SJCRH30 (cell line): Measurements from ENCODE around the gene KRT80. TPM values are rescaled to one million over a fixed set of nuclear protein-coding genes. Genes with fewer than 3 reads are reported as not detected.
A peak's percentile ranks its signal among the peaks of the same experiment; 100 is the strongest.

Experiments used
- DNase-seq, 2 experiments: peaks; one replicate each; pipeline ENCODE4 v3.0.0-alpha.2; 2015 to 2020
- H3K27ac ChIP-seq: fragments of 250-450 bp; sonication (Bioruptor Pico); 2 replicates; pipeline ENCODE4 v1.5.1; 2020; ENCODE audit warnings: mild to moderate bottlenecking, moderate library complexity
- H3K27me3 ChIP-seq: fragments of 250-450 bp; sonication (Bioruptor Pico); 2 replicates; pipeline ENCODE4 v1.5.1; 2020; ENCODE audit warnings: mild to moderate bottlenecking, moderate library complexity
- H3K36me3 ChIP-seq: fragments of 250-450 bp; sonication (Bioruptor Pico); 2 replicates; pipeline ENCODE4 v1.5.1; 2020; ENCODE audit warnings: mild to moderate bottlenecking, moderate library complexity
- H3K4me1 ChIP-seq: fragments of 250-450 bp; sonication (Bioruptor Pico); 2 replicates; pipeline ENCODE4 v1.5.1; 2020; ENCODE audit warnings: mild to moderate bottlenecking, moderate library complexity
- H3K4me3 ChIP-seq: fragments of 250-450 bp; sonication (Bioruptor Pico); 2 replicates; pipeline ENCODE4 v1.5.1; 2020; ENCODE audit warnings: mild to moderate bottlenecking, moderate library complexity
- H3K9me3 ChIP-seq: fragments of 250-450 bp; sonication (Bioruptor Pico); replicated peaks from 2 replicates; pipeline ENCODE4 v1.5.1; 2020; ENCODE audit warnings: mild to moderate bottlenecking, moderate library complexity
- total RNA-seq: library from RNA; depleted of rRNA; stranded (reverse); fragments of >200 nt; shearing (Covaris generic); gene quantifications from 2 replicates; pipeline ENCODE4 v1.2.3, GENCODE V29; 2014

Gene KRT80
- total RNA-seq, 1 experiment from 2014 or later = 45.7 TPM

DNA sequence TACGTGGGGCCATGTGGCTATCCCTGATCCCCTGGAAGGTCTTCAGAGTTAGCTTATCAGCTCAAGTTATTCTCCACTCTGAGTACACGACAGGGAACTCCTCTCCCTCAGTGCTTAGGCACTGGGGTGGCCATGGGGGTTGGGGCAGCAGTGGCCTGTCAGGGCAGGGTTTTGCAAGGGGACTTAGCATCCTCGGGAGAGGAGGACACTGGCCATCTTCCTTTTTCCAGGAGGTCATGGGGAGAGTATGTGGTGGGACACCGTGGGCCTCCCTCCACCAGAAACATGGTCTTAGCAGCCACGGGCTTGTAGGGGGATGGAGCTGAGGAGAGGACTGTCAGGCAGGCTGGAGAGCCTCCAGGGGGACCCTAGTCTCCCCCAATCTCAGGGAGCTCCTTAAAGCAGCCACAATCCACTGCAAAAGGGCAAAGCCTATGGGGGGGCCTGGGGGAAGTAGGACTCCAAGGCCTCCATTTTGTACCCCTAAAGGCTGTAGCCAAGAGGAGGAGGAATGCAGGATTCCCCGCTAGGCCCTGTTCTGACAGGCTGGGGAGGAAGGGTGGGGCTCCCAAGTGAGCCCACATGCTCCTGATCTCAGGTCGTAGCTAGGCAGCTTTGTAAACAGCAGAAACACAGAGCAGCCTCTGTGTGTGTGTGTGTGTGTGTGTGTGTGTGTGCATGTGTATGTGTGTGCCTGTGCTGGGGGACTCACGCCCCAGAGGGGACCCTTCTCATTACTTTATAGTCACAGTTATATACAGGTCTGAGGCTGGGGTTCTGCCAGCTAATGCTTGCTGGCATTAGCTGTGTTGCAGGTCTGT lies 36.6 kb downstream of the KRT80 start:
- no peaks in the 10 kb centered on the region for H3K4me1 ChIP-seq

DNA sequence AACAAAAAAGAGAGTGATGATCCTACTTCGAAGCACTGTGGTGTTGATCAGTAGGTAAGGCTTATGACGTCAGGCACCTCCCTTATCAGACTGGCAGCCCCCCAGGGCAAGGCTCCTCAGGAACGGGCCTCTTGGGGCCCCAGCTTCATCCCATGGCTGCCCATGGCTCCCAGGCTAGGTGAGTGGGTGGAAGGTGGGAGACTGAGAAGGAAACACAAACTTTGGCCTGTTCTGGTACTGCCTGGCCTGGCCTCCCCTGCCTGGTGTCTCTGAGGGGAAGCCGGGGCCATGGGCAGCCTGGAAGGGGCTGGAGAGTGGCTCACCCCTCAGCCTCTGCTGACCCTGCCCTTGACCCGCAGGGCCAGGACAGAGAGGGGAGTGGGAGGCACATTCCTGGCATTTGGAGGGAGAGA lies 38.9 kb downstream of the KRT80 start:
- Histone ChIP-seq H3K27ac (no peak overlapping the region), H3K36me3 (no peaks in the 10 kb centered on the region), H3K4me3 (no peak overlapping the region), H3K4me1 (peaks cover 8% of the 10 kb centered on the region), H3K9me3 (no peaks in the 10 kb centered on the region), H3K27me3 (no peaks in the 10 kb centered on the region)
- DNase-seq = no peak

More for the DNA sequence above, 36.6 kb downstream of the KRT80 start:
- H3K27me3 ChIP-seq = no peaks in the 10 kb centered on the region
- H3K27ac ChIP-seq = no peak overlapping the region
- no peaks in the 10 kb centered on the region for H3K36me3 ChIP-seq
- no peak for DNase-seq
- H3K4me3 ChIP-seq = no peak overlapping the region
- no peaks in the 10 kb centered on the region for H3K9me3 ChIP-seq

DNA sequence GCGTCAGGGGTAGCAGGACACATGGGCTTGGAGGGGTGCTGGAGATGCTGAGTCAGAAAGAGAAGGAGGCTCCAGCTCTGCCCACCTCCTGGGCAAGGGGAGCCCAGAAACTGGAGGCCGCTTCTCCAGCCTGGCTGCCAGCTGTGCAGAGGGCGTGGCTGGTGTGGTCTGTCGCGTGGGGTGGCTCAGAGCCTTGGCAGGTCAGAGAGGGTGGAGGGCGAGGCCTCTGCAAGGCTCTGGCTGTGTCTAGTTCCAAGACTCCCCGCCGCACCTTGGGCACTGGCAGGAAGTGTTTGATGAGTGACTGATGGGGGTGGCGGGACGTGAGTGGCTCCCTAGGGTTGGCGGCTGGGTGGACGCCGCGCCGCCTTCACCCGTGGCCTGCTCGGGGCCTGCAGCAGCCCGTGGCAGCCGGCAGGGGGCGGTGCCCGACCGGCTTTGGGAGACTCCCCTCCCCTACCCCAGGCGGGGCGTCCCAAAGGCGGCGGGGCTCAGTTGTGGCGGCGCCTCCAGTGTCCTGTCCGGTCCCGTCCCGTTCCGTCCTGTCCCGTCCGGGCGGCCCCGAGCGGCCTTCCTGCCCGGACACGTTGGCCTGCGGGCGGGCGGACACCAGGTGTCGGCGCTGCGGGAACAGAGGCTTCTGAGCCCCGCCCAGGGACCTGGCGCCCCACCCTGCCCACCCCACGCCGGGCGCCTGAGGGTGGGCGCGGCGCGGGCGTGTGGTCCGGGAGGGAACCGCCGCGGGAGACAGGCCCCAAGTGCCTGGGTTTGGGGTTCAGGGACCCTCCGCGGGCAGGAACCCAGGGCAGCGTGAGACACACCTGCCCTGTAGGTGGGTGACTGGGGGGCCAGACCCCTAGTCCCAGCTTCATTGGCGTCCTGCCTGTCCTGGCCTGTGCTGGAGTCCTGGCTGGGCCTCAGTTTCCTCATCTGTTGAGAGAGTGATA lies 39.7 kb downstream of the KRT80 start:
- Histone ChIP-seq H3K27ac (no peak overlapping the region), H3K4me3 (no peak overlapping the region), H3K9me3 (no peaks in the 10 kb centered on the region), H3K27me3 (no peaks in the 10 kb centered on the region), H3K36me3 (no peaks in the 10 kb centered on the region), H3K4me1 (peaks cover 16% of the 10 kb centered on the region)
- DNase-seq = peak; percentile 48 to 60

DNA sequence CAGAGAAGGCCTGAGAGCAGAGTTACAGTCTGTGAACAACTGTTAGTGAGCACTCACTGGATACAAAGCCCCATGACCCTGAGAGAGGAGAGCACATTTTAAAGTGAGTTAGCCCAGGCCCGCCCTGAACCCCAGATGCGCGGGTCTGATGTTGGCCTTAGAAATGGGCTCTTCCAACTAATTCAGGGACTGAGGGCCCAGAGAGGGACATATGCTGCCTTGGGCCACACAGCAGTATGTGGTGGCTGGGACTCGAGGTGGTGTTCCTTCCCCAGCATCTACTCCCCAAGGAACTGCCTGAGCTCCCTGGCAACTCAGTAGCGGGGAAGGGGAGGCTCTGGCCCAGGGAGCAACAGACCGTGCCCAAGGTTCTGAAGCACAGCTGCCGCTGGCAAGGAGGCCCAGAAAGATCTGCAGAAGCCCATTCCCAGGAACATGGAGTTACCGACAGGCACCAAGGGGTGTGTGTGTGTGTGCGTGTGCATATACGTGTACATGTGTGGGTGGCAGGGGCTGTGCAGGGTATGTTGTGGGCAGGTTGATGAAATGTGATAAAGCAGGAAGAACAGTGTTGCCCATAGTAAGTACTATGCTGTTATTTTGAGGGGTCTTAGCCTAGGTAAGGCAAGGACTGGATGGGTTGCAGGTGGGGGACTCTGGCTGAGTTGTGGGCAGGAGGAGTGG lies 40.5 kb downstream of the KRT80 start:
- DNase-seq = no peak
- no peaks in the 10 kb centered on the region for H3K27me3 ChIP-seq
- no peaks in the 10 kb centered on the region for H3K36me3 ChIP-seq
- H3K27ac ChIP-seq = no peak overlapping the region
- H3K4me1 ChIP-seq = peaks cover 24% of the 10 kb centered on the region
- H3K9me3 ChIP-seq = no peaks in the 10 kb centered on the region
- no peak overlapping the region for H3K4me3 ChIP-seq

DNA sequence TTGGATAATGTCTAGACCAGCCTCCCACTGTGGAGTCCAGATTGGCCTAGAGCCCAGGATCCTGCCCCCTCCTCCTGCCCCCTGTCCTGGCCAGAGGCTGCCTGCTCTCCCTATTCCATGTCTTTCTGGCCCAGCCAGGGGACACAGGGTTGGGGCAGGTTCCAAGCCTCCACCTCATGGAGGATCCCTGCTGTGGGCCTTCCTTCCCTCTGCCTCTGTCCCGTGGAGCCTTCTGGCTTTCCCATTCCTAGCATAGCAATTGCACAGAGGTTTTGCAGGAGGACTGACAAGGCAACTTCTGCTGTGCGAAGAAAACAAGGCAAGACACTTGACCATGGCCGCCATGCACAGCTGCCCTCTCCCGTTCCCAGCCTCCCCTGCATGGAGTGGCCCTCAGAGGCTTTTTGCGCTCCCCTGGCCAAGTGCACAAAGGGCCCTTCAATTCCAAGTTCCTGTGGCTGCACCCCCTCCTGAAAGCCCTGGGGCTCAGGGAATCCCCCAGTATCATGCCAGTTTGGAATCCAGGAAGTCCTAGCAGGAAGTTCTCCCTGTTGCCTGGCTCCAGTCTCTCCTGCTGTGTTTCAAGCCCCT lies 42.1 kb downstream of the KRT80 start:
- no peaks in the 10 kb centered on the region for H3K36me3 ChIP-seq
- H3K27ac ChIP-seq = no peak overlapping the region
- no peaks in the 10 kb centered on the region for H3K27me3 ChIP-seq
- no peak for DNase-seq
- no peaks in the 10 kb centered on the region for H3K9me3 ChIP-seq
- H3K4me1 ChIP-seq = peaks cover 27% of the 10 kb centered on the region
- H3K4me3 ChIP-seq = no peak overlapping the region

DNA sequence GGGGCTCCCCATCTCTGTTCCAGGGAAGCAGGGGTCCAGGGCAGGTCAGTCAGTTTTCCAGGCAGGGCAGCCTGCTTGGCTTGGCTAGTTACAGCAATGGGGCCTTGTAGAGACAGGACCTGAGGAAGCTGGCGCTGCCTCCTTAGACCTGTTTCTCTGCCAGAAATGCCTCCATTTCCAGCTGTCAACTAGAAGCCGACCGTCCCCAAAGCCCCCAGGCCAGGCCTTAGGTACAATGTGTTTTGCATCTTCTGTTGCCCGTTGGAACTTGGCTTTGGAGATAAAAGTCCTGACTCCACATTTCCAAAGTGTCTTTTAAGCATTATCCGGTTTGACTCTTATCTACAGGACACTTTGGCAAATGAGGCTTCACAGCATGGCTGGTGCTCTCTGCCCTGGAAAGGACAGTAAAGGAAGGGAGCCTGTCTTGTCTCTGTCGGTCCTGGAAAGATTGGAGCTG lies 42.6 kb downstream of the KRT80 start:
- H3K9me3 ChIP-seq = no peaks in the 10 kb centered on the region
- no peak for DNase-seq
- no peak overlapping the region for H3K27ac ChIP-seq
- H3K36me3 ChIP-seq = no peaks in the 10 kb centered on the region
- no peak overlapping the region for H3K4me3 ChIP-seq
- H3K27me3 ChIP-seq = no peaks in the 10 kb centered on the region
- H3K4me1 ChIP-seq = peaks cover 27% of the 10 kb centered on the region

DNA sequence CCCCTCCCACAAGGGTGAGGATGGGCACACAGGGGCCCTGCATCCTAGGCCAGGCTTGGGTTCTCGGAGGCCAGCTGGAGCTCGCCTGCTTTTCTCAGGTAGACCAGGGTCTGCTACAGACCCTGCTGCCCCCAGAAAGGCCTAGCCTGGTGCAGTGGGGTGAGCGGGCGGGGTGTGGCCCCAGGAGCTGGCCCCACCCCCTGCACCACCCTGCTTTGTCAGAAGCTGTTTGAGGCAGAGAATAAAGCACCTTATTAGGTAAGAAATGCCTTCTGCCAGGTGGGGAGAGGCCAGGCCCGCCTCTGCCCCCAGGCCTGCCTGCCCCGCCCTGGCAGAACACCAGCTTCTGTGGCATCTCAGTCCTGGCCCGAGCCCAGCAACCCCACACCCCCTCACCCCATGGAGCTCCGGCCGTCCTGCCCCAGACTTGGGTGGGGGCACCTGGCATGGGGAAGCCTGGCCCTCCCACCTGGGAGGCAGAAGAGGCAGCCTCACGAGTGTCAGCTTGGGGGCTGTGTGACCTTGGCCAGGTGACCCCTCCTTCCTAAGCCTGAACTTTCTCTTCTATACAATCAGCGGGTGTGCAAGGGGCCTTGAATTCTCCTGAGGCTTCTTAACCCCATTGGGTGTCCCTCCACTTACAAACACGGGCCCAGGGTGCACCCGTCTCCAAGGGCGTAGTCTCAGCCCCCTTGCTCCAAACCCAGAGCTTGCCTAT lies 43.2 kb downstream of the KRT80 start:
- Histone ChIP-seq H3K27me3 (no peaks in the 10 kb centered on the region), H3K9me3 (no peaks in the 10 kb centered on the region), H3K4me3 (no peak overlapping the region), H3K4me1 (peaks cover 33% of the 10 kb centered on the region), H3K36me3 (no peaks in the 10 kb centered on the region), H3K27ac (no peak overlapping the region; the same call in 1 of the 2 replicates)
- no peak for DNase-seq

DNA sequence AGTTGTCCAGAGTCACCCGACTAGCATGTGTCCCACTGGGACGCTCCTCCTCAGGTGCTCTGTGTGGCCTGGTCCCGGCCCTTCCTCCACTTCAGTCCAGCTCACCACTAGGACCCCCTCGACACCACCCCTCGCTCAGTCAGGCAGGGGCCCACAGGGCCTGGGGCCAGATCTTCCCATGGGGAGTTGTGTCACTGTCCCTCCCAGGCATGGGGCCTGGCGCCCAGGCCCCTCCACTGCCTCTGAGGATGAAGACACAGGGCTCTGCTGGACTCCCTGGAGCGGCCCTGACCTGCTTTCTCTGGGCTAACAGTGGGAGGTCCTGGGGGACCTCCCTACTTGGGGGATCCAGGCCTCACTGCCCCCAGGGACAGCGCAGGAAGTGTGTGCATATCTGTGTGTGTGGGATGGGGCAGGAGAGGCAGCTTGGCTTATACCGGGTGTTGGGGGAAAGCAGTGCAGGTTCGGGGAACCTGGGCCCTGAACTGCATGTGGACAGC lies 43.8 kb downstream of the KRT80 start:
- no peaks in the 10 kb centered on the region for H3K27me3 ChIP-seq
- H3K4me1 ChIP-seq = peaks cover 33% of the 10 kb centered on the region
- H3K27ac ChIP-seq = peak overlapping the region; percentile 84
- H3K9me3 ChIP-seq = no peaks in the 10 kb centered on the region
- DNase-seq = no peak
- H3K4me3 ChIP-seq = no peak overlapping the region
- no peaks in the 10 kb centered on the region for H3K36me3 ChIP-seq

DNA sequence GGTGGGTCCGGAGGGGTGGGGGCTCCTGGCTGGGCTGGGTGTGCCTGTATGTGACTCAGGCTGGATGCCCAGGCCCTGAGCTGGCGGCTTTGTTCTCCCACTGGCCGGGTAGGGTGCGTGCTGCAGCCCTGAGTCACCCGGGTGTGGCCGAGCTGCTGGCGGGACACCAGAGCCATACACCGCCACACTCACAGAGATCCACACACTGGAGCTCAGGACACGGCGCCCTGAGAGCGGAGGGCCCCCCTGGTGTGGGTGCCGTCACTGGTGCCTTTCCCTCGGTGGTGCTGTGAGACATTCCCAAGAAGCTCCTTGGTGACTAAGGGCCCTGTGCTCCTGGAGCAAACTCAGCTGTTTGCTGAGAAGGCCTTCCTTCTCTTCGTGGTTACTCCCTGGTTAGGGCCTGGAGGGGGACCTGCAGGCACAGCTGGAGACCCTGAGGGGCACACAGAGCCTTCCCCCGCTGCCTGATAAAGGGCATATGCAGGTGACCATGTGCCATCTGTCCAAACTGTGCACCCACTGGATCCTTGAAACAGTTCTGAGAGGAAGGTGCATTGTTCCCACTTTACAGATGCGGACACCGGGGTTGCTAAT lies 44.3 kb downstream of the KRT80 start:
- peak overlapping the region; percentile 84 for H3K27ac ChIP-seq
- H3K36me3 ChIP-seq = no peaks in the 10 kb centered on the region
- peaks cover 33% of the 10 kb centered on the region for H3K4me1 ChIP-seq
- H3K9me3 ChIP-seq = no peaks in the 10 kb centered on the region
- H3K27me3 ChIP-seq = no peaks in the 10 kb centered on the region; the same call in 1 of the 2 replicates
- peak; percentile 77 to 90 for DNase-seq
- H3K4me3 ChIP-seq = no peak overlapping the region

DNA sequence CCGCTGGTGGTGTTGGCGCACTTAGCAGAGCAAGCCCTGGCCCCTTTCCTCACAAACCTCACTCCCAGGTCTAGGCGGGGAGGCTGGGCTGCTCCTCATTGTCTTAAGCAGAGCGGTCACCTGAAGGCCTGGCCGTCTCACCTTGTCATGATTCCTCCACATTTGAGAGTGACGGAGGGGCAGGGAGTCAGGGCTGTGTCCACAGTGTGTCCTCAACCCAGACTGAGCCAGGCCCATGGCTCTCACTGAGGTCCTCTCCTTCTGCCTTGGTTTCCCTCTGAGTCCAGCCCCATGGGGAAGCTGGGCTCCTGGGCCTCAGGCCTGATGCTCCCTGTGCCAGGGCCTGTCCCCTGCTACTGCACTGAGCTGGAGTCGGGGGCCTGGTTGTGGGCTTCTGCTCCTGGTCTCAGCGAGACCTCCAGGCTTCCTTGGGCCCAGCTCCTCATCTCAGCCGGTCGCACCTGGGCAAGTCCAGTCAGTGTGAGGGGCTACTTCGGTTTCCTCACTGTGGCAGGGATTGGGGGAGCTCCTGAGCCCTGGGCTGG lies 44.9 kb downstream of the KRT80 start:
- H3K36me3 ChIP-seq = no peaks in the 10 kb centered on the region
- H3K4me1 ChIP-seq = peaks cover 33% of the 10 kb centered on the region
- no peak overlapping the region for H3K4me3 ChIP-seq
- no peaks in the 10 kb centered on the region; the same call in 1 of the 2 replicates for H3K27me3 ChIP-seq
- H3K27ac ChIP-seq = peak overlapping the region; percentile 84
- H3K9me3 ChIP-seq = no peaks in the 10 kb centered on the region
- no peak for DNase-seq

DNA sequence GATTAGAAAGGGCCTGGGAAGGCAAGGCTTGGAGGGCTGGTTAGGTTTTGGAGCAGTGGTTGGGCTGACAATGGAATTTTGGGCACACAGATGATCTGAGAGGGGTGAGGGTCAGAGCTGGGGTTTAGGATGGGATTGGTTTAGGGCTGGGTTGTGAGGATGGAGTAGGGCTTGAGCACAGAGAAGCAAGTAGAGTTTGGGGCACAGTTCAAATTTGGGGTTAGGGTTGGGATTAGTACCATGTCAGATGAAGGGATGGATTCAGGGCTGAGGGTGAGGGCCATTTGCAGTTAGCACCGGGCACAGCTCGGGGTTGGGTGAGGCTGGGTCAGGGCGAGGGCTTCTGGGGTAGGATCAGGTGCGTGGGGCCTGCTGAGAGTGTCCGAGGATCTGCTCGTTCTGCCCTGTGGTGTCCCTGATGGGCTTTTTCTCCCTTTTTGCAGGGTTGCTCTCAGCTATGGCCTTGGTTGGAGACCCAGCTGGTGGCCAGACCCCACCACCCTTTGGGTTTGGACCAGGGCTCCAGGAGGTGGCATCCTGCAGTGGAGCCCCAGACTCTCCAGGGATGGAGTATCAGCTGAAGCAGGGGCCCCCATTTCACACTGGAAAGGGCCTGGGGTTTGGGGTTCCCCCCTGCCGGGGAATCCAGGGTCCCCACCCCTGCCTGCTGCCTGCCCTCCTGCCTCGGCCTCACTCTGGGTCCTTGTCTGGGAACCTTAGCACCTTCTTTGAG lies 45.6 kb downstream of the KRT80 start:
- Histone ChIP-seq H3K36me3 (no peaks in the 10 kb centered on the region), H3K27ac (peak overlapping the region; percentile 84), H3K4me3 (no peak overlapping the region), H3K4me1 (peaks cover 33% of the 10 kb centered on the region), H3K27me3 (peaks cover 3% of the 10 kb centered on the region; the same call in 1 of the 2 replicates), H3K9me3 (no peaks in the 10 kb centered on the region)
- no peak for DNase-seq

DNA sequence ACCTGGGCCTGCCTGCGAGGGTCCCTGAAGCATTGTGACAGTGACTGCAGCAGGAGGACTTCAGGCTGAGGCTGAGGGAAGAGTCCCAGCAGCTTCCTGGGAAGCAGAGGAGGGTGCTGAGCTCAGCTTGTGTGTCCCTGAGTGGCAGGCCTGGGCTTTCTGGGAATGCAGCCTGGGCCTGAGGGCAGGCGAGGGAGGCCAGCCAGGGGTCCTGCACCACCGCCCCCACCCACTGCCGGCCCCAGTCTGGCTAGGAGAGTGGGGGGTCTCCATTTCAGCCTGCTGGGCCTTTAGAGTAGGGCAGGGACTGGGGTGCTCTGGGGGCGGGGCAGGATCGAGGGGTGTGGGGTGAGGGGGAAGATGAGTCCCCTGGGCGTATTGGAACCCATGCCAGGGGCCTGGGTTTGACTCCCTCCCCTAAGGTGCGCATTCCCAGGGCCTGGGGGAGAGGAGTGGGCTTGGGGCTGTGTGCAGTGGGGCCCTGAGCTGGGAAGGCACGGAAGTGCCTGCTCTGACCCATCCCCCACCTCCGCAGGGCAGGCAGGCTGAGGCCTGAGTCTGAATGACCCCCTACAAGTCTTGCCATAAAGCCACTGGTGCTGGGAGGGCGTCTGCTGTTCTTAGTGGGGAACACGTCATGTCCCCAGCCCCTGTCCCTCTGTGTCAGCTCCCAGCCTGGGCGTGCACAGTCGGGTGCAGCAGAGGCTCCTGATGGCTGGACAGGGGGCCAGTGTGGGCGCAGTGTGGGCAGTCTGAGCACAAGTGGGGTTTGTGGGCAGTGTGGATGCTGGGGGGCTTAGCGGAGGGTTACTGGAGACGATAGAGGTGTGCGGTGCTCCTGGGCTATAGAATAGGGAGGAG lies 46.4 kb downstream of the KRT80 start:
- DNase-seq = no peak
- H3K36me3 ChIP-seq = no peaks in the 10 kb centered on the region
- H3K27ac ChIP-seq = no peak overlapping the region
- no peaks in the 10 kb centered on the region for H3K9me3 ChIP-seq
- H3K27me3 ChIP-seq = peaks cover 6% of the 10 kb centered on the region; the same call in 1 of the 2 replicates
- H3K4me3 ChIP-seq = no peak overlapping the region
- peaks cover 33% of the 10 kb centered on the region for H3K4me1 ChIP-seq
